Measurements from ENCODE around the gene LAMP5. TPM values are rescaled to one million over a fixed set of nuclear protein-coding genes. Genes with fewer than 3 reads are reported as not detected.

LAMP5 gene
- total RNA-seq, 6 donors from 2014 or later: 0.09 to 0.51 TPM; not detected in 4

DNA sequence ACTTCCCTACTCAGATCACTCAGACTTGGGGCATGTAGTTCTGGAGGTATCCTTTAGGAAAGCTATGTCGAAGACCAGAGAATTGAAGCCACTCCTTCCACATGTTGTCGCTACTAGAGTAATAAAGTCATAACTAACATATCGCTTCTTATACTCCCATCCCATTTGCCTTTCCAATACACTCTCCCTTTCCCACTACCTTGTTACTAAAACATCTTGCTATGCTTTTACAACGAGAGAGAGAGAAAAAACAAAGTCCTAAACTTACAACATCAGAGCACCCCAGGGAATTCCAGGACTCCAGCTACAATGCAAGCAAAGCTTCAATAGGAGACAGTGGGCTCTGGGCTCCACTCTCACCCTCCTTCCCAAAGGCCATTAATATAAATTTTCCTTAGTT lies 5.1 kb upstream of the LAMP5 start:
- ATAC-seq (ENCODE audit: low FRiP score in 2 of 2): no peak

DNA sequence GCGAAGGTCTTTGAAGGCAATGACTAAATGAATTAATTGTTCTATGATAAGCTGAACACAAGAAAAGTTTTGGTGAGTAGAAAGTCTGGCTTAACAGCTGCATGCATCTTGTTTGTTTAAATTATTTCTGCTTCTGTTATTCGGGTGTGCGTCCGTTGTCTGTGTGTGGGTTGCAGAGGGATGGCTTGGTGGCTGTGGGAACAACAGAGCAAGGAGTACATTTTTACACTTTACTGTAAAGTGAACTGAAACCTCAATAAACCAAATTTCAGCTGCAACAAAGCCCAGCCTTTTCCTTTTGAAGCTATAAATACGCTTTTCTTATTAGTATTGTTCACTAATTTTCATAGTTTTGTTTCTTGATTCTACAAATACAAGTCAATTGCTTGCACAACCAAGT lies 3.5 kb upstream of the LAMP5 start:
- ATAC-seq (ENCODE audit: low FRiP score in 2 of 2): no peak
- Histone ChIP-seq H3K4me1 (peaks cover 19 to 39% (median 25%) of the 10 kb centered on the region in 4 donors), H3K4me3 (no peak overlapping the region), H3K36me3 (no peaks in the 10 kb centered on the region), H3K9me3 (no peaks in the 10 kb centered on the region), H3K27me3 (peaks cover 0 to 44% (median 16%) of the 10 kb centered on the region in 4 donors), H3K27ac (no peak overlapping the region)
- DNase-seq: no peak
- 77% methylated on average over 5 of the region's 5 CpGs for WGBS, 2 donors
- TF ChIP-seq, protein P1, sequence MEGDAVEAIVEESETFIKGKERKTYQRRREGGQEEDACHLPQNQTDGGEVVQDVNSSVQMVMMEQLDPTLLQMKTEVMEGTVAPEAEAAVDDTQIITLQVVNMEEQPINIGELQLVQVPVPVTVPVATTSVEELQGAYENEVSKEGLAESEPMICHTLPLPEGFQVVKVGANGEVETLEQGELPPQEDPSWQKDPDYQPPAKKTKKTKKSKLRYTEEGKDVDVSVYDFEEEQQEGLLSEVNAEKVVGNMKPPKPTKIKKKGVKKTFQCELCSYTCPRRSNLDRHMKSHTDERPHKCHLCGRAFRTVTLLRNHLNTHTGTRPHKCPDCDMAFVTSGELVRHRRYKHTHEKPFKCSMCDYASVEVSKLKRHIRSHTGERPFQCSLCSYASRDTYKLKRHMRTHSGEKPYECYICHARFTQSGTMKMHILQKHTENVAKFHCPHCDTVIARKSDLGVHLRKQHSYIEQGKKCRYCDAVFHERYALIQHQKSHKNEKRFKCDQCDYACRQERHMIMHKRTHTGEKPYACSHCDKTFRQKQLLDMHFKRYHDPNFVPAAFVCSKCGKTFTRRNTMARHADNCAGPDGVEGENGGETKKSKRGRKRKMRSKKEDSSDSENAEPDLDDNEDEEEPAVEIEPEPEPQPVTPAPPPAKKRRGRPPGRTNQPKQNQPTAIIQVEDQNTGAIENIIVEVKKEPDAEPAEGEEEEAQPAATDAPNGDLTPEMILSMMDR (IDR thresholded peaks at IDR 0.05): no peak
- TF ChIP-seq POLR2AphosphoS5 (IDR thresholded peaks at IDR 0.05): no peak
- TF ChIP-seq POLR2A (IDR thresholded peaks at IDR 0.05): no peak
- TF ChIP-seq EP300 (IDR thresholded peaks at IDR 0.05): no peak

More for the DNA sequence above, 5.1 kb upstream of the LAMP5 start:
- no peaks in the 10 kb centered on the region for H3K9me3 ChIP-seq
- H3K4me3 ChIP-seq: no peak overlapping the region
- H3K4me1 ChIP-seq: peaks cover 7 to 23% (median 11%) of the 10 kb centered on the region in 4 donors
- no peak overlapping the region for H3K27ac ChIP-seq
- 38 to 43% methylated on average over 4 of the region's 4 CpGs for WGBS, 2 donors
- TF ChIP-seq POLR2AphosphoS5 (IDR thresholded peaks at IDR 0.05) (no peak), EP300 (IDR thresholded peaks at IDR 0.05) (no peak), POLR2A (IDR thresholded peaks at IDR 0.05) (no peak)
- TF ChIP-seq, protein P1 (IDR thresholded peaks at IDR 0.05): no peak
- DNase-seq: no peak
- H3K36me3 ChIP-seq: no peaks in the 10 kb centered on the region
- peaks cover 0 to 32% (median 13%) of the 10 kb centered on the region in 4 donors for H3K27me3 ChIP-seq

DNA sequence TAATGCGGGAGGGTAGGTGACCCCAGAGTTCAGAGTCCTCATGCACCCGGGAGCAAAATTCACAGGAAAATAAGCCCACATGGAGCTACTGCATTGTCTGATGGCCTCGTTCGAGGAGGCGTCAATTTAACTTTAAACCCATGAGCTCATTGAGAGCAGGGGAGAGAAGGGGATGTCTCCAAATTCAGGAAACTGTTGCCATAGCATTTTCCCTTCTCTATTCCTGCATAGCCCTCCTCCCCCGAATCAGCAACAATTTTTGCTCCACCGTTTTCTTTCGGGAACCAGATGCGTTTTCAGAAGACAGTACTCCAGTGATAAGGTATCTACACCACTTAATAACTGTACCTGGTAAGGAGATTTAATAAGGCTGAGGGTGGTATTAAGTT lies 324 bp upstream of the LAMP5 start:
- WGBS, 2 donors: 14 to 29% methylated on average over 9 of the region's 9 CpGs
- no peaks in the 10 kb centered on the region for H3K9me3 ChIP-seq
- H3K27ac ChIP-seq: no peak overlapping the region
- TF ChIP-seq POLR2AphosphoS5 (IDR thresholded peaks at IDR 0.05): no peak
- no peak for TF ChIP-seq POLR2A (IDR thresholded peaks at IDR 0.05)
- no peak for TF ChIP-seq EP300 (IDR thresholded peaks at IDR 0.05)
- TF ChIP-seq, protein P1 (IDR thresholded peaks at IDR 0.05): no peak
- peaks cover 0 to 20% (median under 1%) of the 10 kb centered on the region in 4 donors for H3K27me3 ChIP-seq
- peaks cover 12 to 30% (median 26%) of the 10 kb centered on the region in 4 donors for H3K4me1 ChIP-seq
- no peak overlapping the region for H3K4me3 ChIP-seq
- DNase-seq (no peak), ATAC-seq (ENCODE audit: low FRiP score in 2 of 2) (no peak)
- H3K36me3 ChIP-seq: no peaks in the 10 kb centered on the region

DNA sequence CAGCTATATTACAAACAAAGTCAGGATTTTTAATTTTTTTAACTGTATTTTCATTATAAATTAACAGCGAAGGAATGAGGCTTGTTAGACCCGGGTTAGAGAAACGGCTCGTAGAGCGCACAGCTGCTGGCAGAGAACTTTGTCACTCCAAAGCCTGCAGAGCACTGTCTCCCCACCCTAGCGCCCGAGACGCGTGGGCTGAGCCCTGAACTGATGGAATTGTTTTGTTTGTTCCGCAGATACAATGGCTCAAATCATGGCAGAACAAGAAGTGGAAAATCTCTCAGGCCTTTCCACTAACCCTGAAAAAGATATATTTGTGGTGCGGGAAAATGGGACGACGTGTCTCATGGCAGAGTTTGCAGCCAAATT lies 810 bp downstream of the LAMP5 start:
- peak overlapping the region in 2 of 4 donors; percentile 3 to 22 for H3K4me3 ChIP-seq
- no peaks in the 10 kb centered on the region for H3K36me3 ChIP-seq
- DNase-seq (peak in 1 of 2 donors; percentile 11), ATAC-seq (ENCODE audit: low FRiP score in 2 of 2) (peak in 1 of 2 donors; percentile 49)
- H3K27ac ChIP-seq: no peak overlapping the region
- H3K27me3 ChIP-seq: peaks cover 0 to 20% (median 0%) of the 10 kb centered on the region in 4 donors
- TF ChIP-seq POLR2AphosphoS5 (IDR thresholded peaks at IDR 0.05): no peak
- no peak for TF ChIP-seq EP300 (IDR thresholded peaks at IDR 0.05)
- no peak for TF ChIP-seq POLR2A (IDR thresholded peaks at IDR 0.05)
- TF ChIP-seq, protein P1 (IDR thresholded peaks at IDR 0.05): no peak
- WGBS, 2 donors: 12 to 14% methylated on average over 13 of the region's 13 CpGs
- H3K4me1 ChIP-seq: peaks cover 12 to 30% (median 26%) of the 10 kb centered on the region in 4 donors
- no peaks in the 10 kb centered on the region for H3K9me3 ChIP-seq

DNA sequence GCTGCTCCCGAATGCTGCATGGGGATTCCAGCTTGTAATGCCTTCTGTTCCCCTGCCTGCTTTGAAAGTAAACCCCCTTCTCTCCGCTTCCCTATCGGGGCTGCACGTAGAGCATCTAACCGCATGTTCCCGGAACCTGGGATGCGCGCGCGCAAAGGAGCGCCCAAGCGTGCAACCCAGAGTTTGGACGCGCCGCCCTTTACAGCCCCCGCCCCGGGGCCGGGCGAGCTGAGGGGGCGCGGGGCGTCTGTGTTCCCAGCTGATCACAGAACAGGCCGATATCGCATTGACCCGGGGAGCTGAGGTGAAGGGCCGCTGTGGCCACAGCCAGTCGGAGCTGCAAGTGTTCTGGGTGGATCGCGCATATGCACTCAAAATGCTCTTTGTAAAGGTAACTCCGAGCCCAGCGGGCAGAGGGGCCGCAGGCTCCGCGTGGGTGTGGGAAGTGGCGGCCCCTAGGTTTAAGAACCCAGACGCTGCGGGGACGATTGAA lies 1.4 kb downstream of the LAMP5 start:
- ATAC-seq (ENCODE audit: low FRiP score in 2 of 2): peak in 1 of 2 donors; percentile 36
- H3K9me3 ChIP-seq: no peaks in the 10 kb centered on the region
- TF ChIP-seq, protein P1 (IDR thresholded peaks at IDR 0.05): no peak
- peak in 1 of 2 donors; percentile 79 for DNase-seq
- H3K4me1 ChIP-seq: peaks cover 12 to 30% (median 26%) of the 10 kb centered on the region in 4 donors
- WGBS, 2 donors: 8 to 9% methylated on average over 6 to 37 of the region's 38 CpGs
- H3K27me3 ChIP-seq: peaks cover 0 to 20% (median 0%) of the 10 kb centered on the region in 4 donors
- no peaks in the 10 kb centered on the region for H3K36me3 ChIP-seq
- H3K27ac ChIP-seq: no peak overlapping the region
- H3K4me3 ChIP-seq: peak overlapping the region in 2 of 4 donors; percentile 15 to 22

All from upper lobe of left lung (tissue), 6 donors.